IMR-90 (cell line): ENCODE measurements around the gene KCNF1. TPM values are rescaled to one million over a fixed set of nuclear protein-coding genes. Genes with fewer than 3 reads are reported as not detected.

Experiments used
- ATAC-seq: fragments of 200-7000 bp; cut with Tn5 transposase; 2 replicates; pipeline ENCODE4 v1.9.1; 2020; ENCODE audit warnings: low read depth, mild to moderate bottlenecking, moderate library complexity
- BruUV-seq: library from RNA; stranded (reverse); fragments of 400-500 nt; replicated peaks from 2 replicates; lab custom pipeline; 2021; lab: Mats Ljungman, UMichigan
- CTCF ChIA-PET: fragments of 300-600 bp; formaldehyde crosslinking; extraction: SDS; loops from one replicate; lab custom pipeline; 2021; ENCODE audit warnings: antibody characterized with exemption; lab: Yijun Ruan, JAX
- POLR2A ChIA-PET: fragments of 300-600 bp; sonication (Branson Sonifier 250); formaldehyde crosslinking; loops from one replicate; lab custom pipeline; 2022; ENCODE audit warnings: antibody characterized with exemption; ENCODE audit not compliant: unreplicated experiment; lab: Charles Lee
- DNase-seq: peaks from one replicate; pipeline ENCODE4 v3.0.0; 2013
- H2AFZ ChIP-seq: replicated peaks from 2 replicates; pipeline ENCODE3; 2013; ENCODE audit warnings: low read length, mild to moderate bottlenecking; ENCODE audit not compliant: poor library complexity
- H2AK5ac ChIP-seq: 2 replicates; pipeline ENCODE4 v1.6.1; 2013; ENCODE audit warnings: low read depth, low read length, inconsistent platforms
- H2AK9ac ChIP-seq: replicated peaks from 2 replicates; pipeline ENCODE3; 2013; ENCODE audit warnings: mild to moderate bottlenecking, low read depth, low read length, moderate library complexity; ENCODE audit not compliant: poor library complexity
- H2BK120ac ChIP-seq: 2 replicates; pipeline ENCODE4 v1.6.1; 2013; ENCODE audit warnings: low read depth, low read length, inconsistent platforms
- H2BK15ac ChIP-seq: 3 replicates; pipeline ENCODE4 v1.6.1; 2013; ENCODE audit warnings: low read depth, low read length, inconsistent platforms
- H2BK20ac ChIP-seq: 2 replicates; pipeline ENCODE4 v1.6.1; 2013; ENCODE audit warnings: low read depth, mild to moderate bottlenecking, inconsistent platforms, low read length, moderate library complexity
- H2BK5ac ChIP-seq: 2 replicates; pipeline ENCODE4 v1.6.1; 2013; ENCODE audit warnings: mild to moderate bottlenecking, low read depth, low read length, inconsistent platforms; ENCODE audit not compliant: poor library complexity, severe bottlenecking
- H3K14ac ChIP-seq: replicated peaks from 2 replicates; pipeline ENCODE4 v1.6.1; 2013; ENCODE audit warnings: low read depth, low read length, inconsistent platforms
- H3K18ac ChIP-seq: 2 replicates; pipeline ENCODE4 v1.6.1; 2013; ENCODE audit warnings: low read depth, low read length, control low read depth
- H3K23ac ChIP-seq: 2 replicates; pipeline ENCODE4 v1.6.1; 2013; ENCODE audit warnings: low read depth, low read length, inconsistent platforms
- H3K27ac ChIP-seq: 2 replicates; pipeline ENCODE4 v1.5.1; 2013; ENCODE audit warnings: mild to moderate bottlenecking, control low read depth, low read length; ENCODE audit not compliant: insufficient read depth
- H3K27me3 ChIP-seq: 2 replicates; pipeline ENCODE4 v1.6.1; 2013; ENCODE audit warnings: low read length; ENCODE audit not compliant: control insufficient read depth, insufficient read depth
- H3K36me3 ChIP-seq: 2 replicates; pipeline ENCODE4 v1.6.1; 2013; ENCODE audit warnings: low read length, mixed read lengths; ENCODE audit not compliant: control insufficient read depth, insufficient read depth
- H3K4ac ChIP-seq: 2 replicates; pipeline ENCODE4 v1.6.1; 2013; ENCODE audit warnings: low read depth, low read length, inconsistent platforms
- H3K4me1 ChIP-seq: 2 replicates; pipeline ENCODE4 v1.6.1; 2013; ENCODE audit warnings: low read length, mixed read lengths; ENCODE audit not compliant: control insufficient read depth, insufficient read depth
- H3K4me2 ChIP-seq: 2 replicates; pipeline ENCODE4 v1.6.1; 2013; ENCODE audit warnings: low read depth, mild to moderate bottlenecking, control low read depth, low read length, moderate library complexity
- H3K4me3 ChIP-seq: 2 replicates; pipeline ENCODE4 v1.5.1; 2013; ENCODE audit warnings: low read depth, mild to moderate bottlenecking, control low read depth, low read length, moderate library complexity; ENCODE audit not compliant: insufficient read depth
- H3K56ac ChIP-seq: 2 replicates; pipeline ENCODE4 v1.6.1; 2013; ENCODE audit warnings: low read length, inconsistent platforms; ENCODE audit not compliant: insufficient read depth; ENCODE audit errors: extremely low read depth
- H3K79me1 ChIP-seq, 2 experiments: 2 replicates each; pipeline ENCODE4 v1.6.1; 2013; ENCODE audit warnings: low read length in 2 of 2, inconsistent platforms in 1 of 2, low read depth in 1 of 2
- H3K9ac ChIP-seq: 2 replicates; pipeline ENCODE4 v1.6.1; 2013; ENCODE audit warnings: low read depth, low read length, control low read depth
- H3K9me1 ChIP-seq: 2 replicates; pipeline ENCODE4 v1.6.1; 2013; ENCODE audit warnings: low read length, inconsistent platforms; ENCODE audit not compliant: insufficient read depth
- H3K9me3 ChIP-seq: 2 replicates; pipeline ENCODE4 v1.6.1; 2013; ENCODE audit warnings: low read length; ENCODE audit not compliant: control insufficient read depth, insufficient read depth
- H4K20me1 ChIP-seq: 2 replicates; pipeline ENCODE4 v1.6.1; 2013; ENCODE audit warnings: low read length, inconsistent platforms; ENCODE audit not compliant: insufficient read depth
- H4K5ac ChIP-seq: 2 replicates; pipeline ENCODE4 v1.6.1; 2013; ENCODE audit warnings: mild to moderate bottlenecking, low read depth, low read length, control low read depth
- H4K8ac ChIP-seq, 2 experiments: 2 replicates each; pipeline ENCODE4 v1.6.1; 2013; ENCODE audit warnings: low read depth in 2 of 2, low read length in 2 of 2, control low read depth in 1 of 2, inconsistent platforms in 1 of 2
- H4K91ac ChIP-seq: 2 replicates; pipeline ENCODE4 v1.6.1; 2013; ENCODE audit warnings: low read depth, low read length, inconsistent platforms; ENCODE audit not compliant: insufficient read depth
- BHLHE40 ChIP-seq: fragments of 150-350 bp; IDR thresholded peaks from 2 replicates; pipeline ENCODE4 v1.6.1; 2016; ENCODE audit warnings: mild to moderate bottlenecking, low read depth, low read length
- CEBPB ChIP-seq: IDR thresholded peaks from 2 replicates; pipeline ENCODE4 v1.6.1; 2012; ENCODE audit warnings: low read depth, low read length, improper control_type of control experiment
- CTCF ChIP-seq: conservative IDR thresholded peaks from 2 replicates; pipeline ENCODE4 v1.5.1; 2012; ENCODE audit warnings: mild to moderate bottlenecking, low read depth, low read length, improper control_type of control experiment
- ELK1 ChIP-seq: fragments of 150-350 bp; IDR thresholded peaks from 2 replicates; pipeline ENCODE4 v1.6.1; 2016; ENCODE audit warnings: low read depth, mild to moderate bottlenecking, low read length, moderate library complexity, borderline replicate concordance
- FOS ChIP-seq: fragments of 150-350 bp; IDR thresholded peaks from 2 replicates; pipeline ENCODE4 v1.6.1; 2016; ENCODE audit warnings: low read depth, low read length
- MAFK ChIP-seq: IDR thresholded peaks from 2 replicates; pipeline ENCODE4 v1.6.1; 2012; ENCODE audit warnings: low read depth, low read length, improper control_type of control experiment
- MAZ ChIP-seq: IDR thresholded peaks from 2 replicates; pipeline ENCODE4 v1.6.1; 2012; ENCODE audit warnings: low read depth, mild to moderate bottlenecking, low read length, improper control_type of control experiment, moderate library complexity, borderline replicate concordance
- MXI1 ChIP-seq: IDR thresholded peaks from 2 replicates; pipeline ENCODE4 v1.6.1; 2012; ENCODE audit warnings: low read depth, mild to moderate bottlenecking, low read length, moderate library complexity, borderline replicate concordance
- POLR2A ChIP-seq: IDR thresholded peaks from 2 replicates; pipeline ENCODE4 v1.6.1; 2012; ENCODE audit warnings: mild to moderate bottlenecking, low read depth, low read length
- RCOR1 ChIP-seq: IDR thresholded peaks from 2 replicates; pipeline ENCODE4 v1.6.1; 2012; ENCODE audit warnings: mild to moderate bottlenecking, low read length, improper control_type of control experiment; ENCODE audit not compliant: insufficient replicate concordance
- RFX5 ChIP-seq: IDR thresholded peaks from 2 replicates; pipeline ENCODE4 v1.8.0; 2012; ENCODE audit warnings: low read depth, mild to moderate bottlenecking, low read length, moderate library complexity
- SMC3 ChIP-seq: fragments of 150-350 bp; IDR thresholded peaks from 2 replicates; pipeline ENCODE4 v1.6.1; 2016; ENCODE audit warnings: low read depth, mild to moderate bottlenecking, antibody characterized with exemption, low read length, moderate library complexity
- USF2 ChIP-seq: fragments of 150-350 bp; IDR thresholded peaks from 2 replicates; pipeline ENCODE4 v1.6.1; 2017; ENCODE audit warnings: mild to moderate bottlenecking, antibody characterized with exemption, low read length, low read depth
- WGBS, 2 experiments: methylation state at CpG; one replicate each; pipeline versions ENCODE4 v1.1.5 to v1.1.7; 2013; ENCODE audit warnings: missing lambda C conversion rate in 2 of 2; ENCODE audit not compliant: insufficient read length in 1 of 2; ENCODE audit errors: extremely low coverage in 2 of 2; 5-methylcytosine and 5-hydroxymethylcytosine counted together
- dilution Hi-C: fragments of 300-500 bp; cut with HindIII; formaldehyde crosslinking; loops from one replicate; pipeline ENCODE4 v1.14.3; 2018; ENCODE audit warnings: low sequenced_read_pairs; ENCODE audit not compliant: unreplicated experiment
- in situ Hi-C: fragments of 300-500 bp; cut with MboI; formaldehyde crosslinking; loops from 3 replicates; pipeline ENCODE4 v1.14.3; 2019; ENCODE audit warnings: low sequenced_read_pairs, inconsistent platforms, mixed read lengths
- intact Hi-C: fragments of 100-400 bp; cut with micrococcal nuclease; formaldehyde crosslinking; loops from 2 replicates; pipeline ENCODE4 v1.10.0; 2022
- polyA plus RNA-seq, 3 experiments: library from polyadenylated mRNA; depleted of rRNA; stranded (reverse); fragments of >200 nt; gene quantifications; 2 replicates each; pipeline ENCODE4 v1.2.3, GENCODE V29; 2012; ENCODE audit warnings: low replicate concordance in 1 of 3
- total RNA-seq: library from RNA; depleted of rRNA; stranded (reverse); fragments of >200 nt; gene quantifications from 2 replicates; pipeline ENCODE4 v1.2.3, GENCODE V29; 2012

Gene KCNF1
- total and polyA plus RNA-seq, 2 of the 4 experiments (the other 2 are of a cell fraction): 0.54 to 1.4 TPM

GRCh38 chr2:10923965-10924364 is 12.2 kb downstream of the KCNF1 start:
- Histone ChIP-seq H2AK9ac (no peak overlapping the region), H2BK5ac (no peak overlapping the region), H3K4me2 (no peak overlapping the region), H3K23ac (no peak overlapping the region), H2BK20ac (no peak overlapping the region), H3K14ac (no peak overlapping the region), H3K56ac (no peak overlapping the region), H3K4me3 (no peak overlapping the region), H3K9ac (no peak overlapping the region), H4K20me1 (no peaks in the 10 kb centered on the region), H3K4ac (no peak overlapping the region), H4K8ac (no peak overlapping the region), H3K9me3 (no peaks in the 10 kb centered on the region), H4K5ac (no peak overlapping the region), H3K9me1 (0 out of 2 replicates have a peak, but pooled peaks cover 9% of the 10 kb centered on the region), H3K79me1 (no peaks in the 10 kb centered on the region; a peak in 1 of 4 replicates), H3K4me1 (peaks cover 9% of the 10 kb centered on the region), H3K27ac (no peak overlapping the region), H3K18ac (no peak overlapping the region), H3K36me3 (no peaks in the 10 kb centered on the region), H4K91ac (no peak overlapping the region), H2BK15ac (no peak overlapping the region), H2AFZ (no peak overlapping the region), H2AK5ac (no peak overlapping the region), H2BK120ac (no peak overlapping the region), H3K27me3 (no peaks in the 10 kb centered on the region)
- dilution Hi-C loops (no loop called here), intact Hi-C loops (loop anchor here (5.0 kb wide), 1 partner anchor 823 kb away; the partner anchor contains the start of gene LPIN1), in situ Hi-C loops (loop anchor here (5.0 kb wide), 1 partner anchor 198 kb away; no protein-coding TSS in a partner anchor)
- TF ChIP-seq ELK1 (no peak), MXI1 (no peak), MAFK (no peak), POLR2A (no peak), USF2 (no peak), RFX5 (no peak), CEBPB (no peak), FOS (no peak), RCOR1 (no peak), SMC3 (no peak), BHLHE40 (no peak), MAZ (no peak), CTCF (no peak)
- POLR2A ChIA-PET: no interaction called here
- no peak for DNase-seq
- 93% methylated on average over 4 of the region's 6 CpGs; no CpG with 5 or more reads in 1 of the 2 experiments for WGBS, 2 experiments
- no TSS peak for BruUV-seq
- CTCF ChIA-PET: interaction anchor here (2.4 kb wide), 1 partner anchor 10 kb away, joined by 7 read pairs; no protein-coding TSS in a partner anchor
- ATAC-seq: no peak
